Adrenal gland (tissue), 12 donors: Measurements from ENCODE around the gene CFAP70. TPM values are rescaled to one million over a fixed set of nuclear protein-coding genes. Genes with fewer than 3 reads are reported as not detected.

Source experiments
- DNase-seq, 7 donors: peaks; one replicate each; pipeline ENCODE4 v3.0.0-alpha.2; 2019 to 2020
- H3K27ac ChIP-seq, 5 donors: fragments of 200-600 bp; sonication (generic) in 4 of 5; 1 replicate in 3 of 5; 2 replicates in 2 of 5; pipeline versions ENCODE4 v1.5.1 to v1.8.0; 2016 to 2020; ENCODE audit warnings: mild to moderate bottlenecking in 1 of 5
- H3K27me3 ChIP-seq: fragments of 200-600 bp; 2 replicates; pipeline ENCODE4 v1.8.0; 2021
- H3K36me3 ChIP-seq, 2 donors: fragments of 200-600 bp; replicated peaks in 1 of 2; 1 replicate in 1 of 2; 2 replicates in 1 of 2; pipeline versions ENCODE4 v1.5.1 to v1.8.0; 2018 to 2022
- H3K4me1 ChIP-seq, 2 donors: fragments of 200-600 bp; replicated peaks in 1 of 2; 1 replicate in 1 of 2; 2 replicates in 1 of 2; pipeline versions ENCODE4 v1.5.1 to v1.8.0; 2018 to 2021
- H3K4me3 ChIP-seq, 4 donors: fragments of 200-600 bp; sonication (generic) in 3 of 4; one replicate each; pipeline ENCODE4 v1.5.1; 2016 to 2018
- H3K9me3 ChIP-seq, 3 donors: fragments of 200-600 bp; sonication (generic) in 1 of 3; replicated peaks in 1 of 3; 1 replicate in 2 of 3; 2 replicates in 1 of 3; pipeline versions ENCODE4 v1.5.1 to v1.8.0; 2016 to 2021
- CTCF ChIP-seq, 6 experiments: fragments of 450-650 bp in 4 of 6; fragments of 200-600 bp in 2 of 6; sonication (generic) in 1 of 6; IDR thresholded peaks; 1 replicate in 5 of 6; 2 replicates in 1 of 6; pipeline versions ENCODE4 v1.5.1 to v1.8.0; 2016 to 2021; ENCODE audit warnings: antibody characterized with exemption in 6 of 6, mild to moderate bottlenecking in 2 of 6, moderate library complexity in 1 of 6
- POLR2A ChIP-seq, 2 donors: fragments of 450-650 bp; IDR thresholded peaks; one replicate each; pipeline ENCODE4 v1.6.1; 2017; ENCODE audit warnings: antibody characterized with exemption in 2 of 2, mild to moderate bottlenecking in 2 of 2, moderate library complexity in 1 of 2
- WGBS, 4 donors: extraction: QIAGEN DNeasy Blood & Tissue Kit in 2 of 4; methylation state at CpG; one replicate each; pipeline versions ENCODE4 v1.1.5 to v1.1.7; 2013 to 2017; 5-methylcytosine and 5-hydroxymethylcytosine counted together
- intact Hi-C, 2 donors: fragments of 100-400 bp; cut with DNase I; formaldehyde crosslinking; loops; one replicate each; pipeline versions ENCODE4 v1.14.1 to v1.15.0; 2022 to 2023
- polyA plus RNA-seq, 3 donors: library from polyadenylated mRNA; stranded (reverse); fragments of 200-250 nt in 2 of 3; fragments of 350-450 nt in 1 of 3; fragmentation: Illumina TruSeq in 1 of 3; extraction: RNeasy Lipid Tissue Mini Kit (QIAGEN cat#74804) in 1 of 3; gene quantifications; one replicate each; pipeline ENCODE4 v1.2.3, GENCODE V29; 2013 to 2014
- total RNA-seq, 9 donors: library from RNA; depleted of rRNA in 4 of 9; stranded (reverse); fragments of >200 nt in 4 of 9; fragments of 120-200 nt in 1 of 9; fragmentation: NEBNext Ultra II Directional in 1 of 9; extraction: Animal tissue kit (Norgen Biotek cat#: 25700) in 1 of 9; gene quantifications; one replicate each; pipeline versions ENCODE4 v1.1.0 to v1.2.4, GENCODE V29; 2013 to 2023
- donor health status: healthy with polysubstance abuse.
- donor health status: Bipolar disorder and iron deficiency.
- donor health status: DM: yes; HTN: yes; CAD: no.
- donor health status: DM: no; HTN: no; CAD: no.
- donor health status: DM: no; HTN: no; CAD: no.
- donor health status: DM: yes; HTN: yes; CAD: no.

CFAP70 gene
- total and polyA plus RNA-seq, 12 donors = 1.6 to 43.6 (median 6.7) TPM

DNA sequence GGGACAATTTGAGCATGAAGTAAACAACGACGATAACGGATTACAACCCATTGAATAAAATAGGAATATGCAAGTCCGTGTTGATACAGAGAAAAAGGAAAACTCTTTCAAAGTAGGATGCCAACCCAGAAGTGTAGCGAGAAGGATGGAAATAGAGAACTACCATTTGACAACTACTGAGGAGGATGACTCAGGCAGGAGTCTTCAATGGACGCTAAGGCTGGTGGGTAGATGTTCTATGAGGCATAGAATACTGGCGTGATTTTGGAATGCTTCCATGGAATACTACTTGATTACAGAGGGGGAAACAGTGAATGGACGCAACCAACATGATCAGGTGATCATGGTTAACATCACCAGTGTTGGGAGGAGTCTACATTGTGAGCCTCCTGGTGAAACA, 828 bp upstream of the CFAP70 start:
- no peak for DNase-seq
- no peaks in the 10 kb centered on the region for H3K9me3 ChIP-seq
- H3K27me3 ChIP-seq = no peaks in the 10 kb centered on the region
- H3K4me1 ChIP-seq = peaks cover 0 to 12% of the 10 kb centered on the region in 2 donors
- no peak overlapping the region for H3K4me3 ChIP-seq
- WGBS, 4 donors = 70 to 81% (median 76%) methylated on average over 8 of the region's 8 CpGs
- TF ChIP-seq CTCF (IDR thresholded peaks at IDR 0.05) (no peak), POLR2A (IDR thresholded peaks at IDR 0.05) (no peak)
- H3K36me3 ChIP-seq = no peaks in the 10 kb centered on the region
- H3K27ac ChIP-seq = no peak overlapping the region
- intact Hi-C loops = no loop called here

DNA sequence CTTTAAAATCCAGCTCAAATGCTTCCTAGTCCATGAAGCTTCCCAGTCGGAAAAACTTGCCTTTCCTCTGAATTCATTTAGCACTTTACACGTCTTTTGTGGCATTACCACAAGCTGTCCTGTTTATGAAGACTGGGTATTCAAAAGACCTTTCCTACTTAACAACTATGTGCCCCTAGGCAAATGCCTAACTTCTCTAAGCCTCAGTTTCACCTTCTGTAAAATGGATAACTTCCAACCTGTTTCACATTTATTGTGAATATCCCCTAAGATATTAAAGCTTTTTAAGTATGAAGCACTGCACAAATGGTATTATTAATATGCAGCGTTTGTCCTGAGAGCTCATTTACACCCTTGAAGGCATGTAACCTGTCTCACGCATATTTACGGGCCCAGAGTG, 843 bp downstream of the CFAP70 start:
- intact Hi-C loops = no loop called here
- whole genome bisulfite sequencing, 4 donors = 38 to 40% (median 39%) methylated on average over 5 of the region's 5 CpGs
- H3K27ac ChIP-seq = no peak overlapping the region

DNA sequence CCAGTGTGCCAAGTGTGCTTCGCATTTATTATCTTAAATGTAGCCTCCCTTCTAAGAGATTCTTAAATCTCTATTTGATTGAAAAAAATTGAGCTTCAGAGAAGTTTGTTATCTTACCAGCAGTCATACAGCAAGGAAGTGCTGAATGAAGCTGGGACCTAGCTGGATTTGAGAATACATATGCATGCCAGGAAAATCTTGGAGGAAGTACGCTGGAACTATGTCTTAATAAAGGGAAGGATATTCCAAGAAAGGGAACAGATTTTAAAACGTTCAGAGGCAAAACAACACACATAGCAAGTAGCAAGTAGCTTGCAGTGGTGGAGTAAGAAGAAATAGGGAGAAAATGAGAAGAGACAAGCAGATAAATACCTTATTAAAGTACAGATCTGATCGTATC, 1.5 kb downstream of the CFAP70 start:
- H3K27ac ChIP-seq = no peak overlapping the region
- TF ChIP-seq POLR2A (IDR thresholded peaks at IDR 0.05) (no peak), CTCF (IDR thresholded peaks at IDR 0.05) (no peak)
- no peaks in the 10 kb centered on the region for H3K36me3 ChIP-seq
- intact Hi-C loops = no loop called here
- H3K9me3 ChIP-seq = no peaks in the 10 kb centered on the region
- no peak overlapping the region for H3K4me3 ChIP-seq
- DNase-seq = no peak
- H3K4me1 ChIP-seq = peaks cover 0 to 12% of the 10 kb centered on the region in 2 donors
- no peaks in the 10 kb centered on the region for H3K27me3 ChIP-seq
- 61 to 69% (median 65%) methylated on average over 4 of the region's 4 CpGs for WGBS, 4 donors

More for the DNA sequence above, 843 bp downstream of the CFAP70 start:
- no peaks in the 10 kb centered on the region for H3K27me3 ChIP-seq
- H3K4me3 ChIP-seq = peak overlapping the region; percentile 43 to 76 (median 59)
- H3K36me3 ChIP-seq = no peaks in the 10 kb centered on the region
- TF ChIP-seq POLR2A (IDR thresholded peaks at IDR 0.05) (no peak), CTCF (IDR thresholded peaks at IDR 0.05) (no peak)
- no peaks in the 10 kb centered on the region for H3K9me3 ChIP-seq
- no peak for DNase-seq
- H3K4me1 ChIP-seq = peaks cover 0 to 12% of the 10 kb centered on the region in 2 donors

DNA sequence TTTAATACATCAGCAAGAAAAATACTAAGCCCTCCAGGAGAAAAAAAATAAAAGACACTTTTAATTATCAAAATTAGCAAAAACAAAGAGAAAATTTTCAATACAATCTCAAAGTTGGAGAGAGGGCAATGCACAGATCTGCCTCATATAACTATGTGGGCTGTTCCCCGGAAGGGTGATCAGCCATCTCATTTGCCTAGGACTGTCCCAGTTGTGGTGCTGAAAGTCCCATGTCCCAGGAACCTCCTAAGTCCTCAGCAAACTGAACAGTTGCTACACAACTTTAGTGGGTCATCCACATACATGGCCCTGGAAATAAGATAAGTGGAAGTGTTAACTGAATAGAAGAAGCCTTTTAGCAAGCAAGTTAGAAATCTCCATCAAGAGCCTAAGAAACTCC, 14.4 kb downstream of the CFAP70 start:
- DNase-seq = no peak
- Histone ChIP-seq H3K27ac (no peak overlapping the region), H3K36me3 (no peaks in the 10 kb centered on the region), H3K4me3 (no peak overlapping the region), H3K9me3 (no peaks in the 10 kb centered on the region), H3K4me1 (no peaks in the 10 kb centered on the region), H3K27me3 (no peaks in the 10 kb centered on the region)
- intact Hi-C loops = no loop called here
- WGBS, 4 donors = 90 to 100% (median 94%) methylated on average over 1 of the region's 1 CpG
- TF ChIP-seq CTCF (IDR thresholded peaks at IDR 0.05) (no peak), POLR2A (IDR thresholded peaks at IDR 0.05) (no peak)
